ENCODE results near the gene SYMPK.
A peak's percentile ranks its signal among the peaks of the same experiment; 100 is the strongest.
"Not testable (repeated sequence)": the region's sequence is repeated elsewhere in the genome, so short reads cannot be mapped to it uniquely, and the experiment has no call there.

SYMPK gene

GRCh38 chr19:45862564-45863334, at the start of gene SYMPK:
SYMPK (minus strand) TSS chr19:45863147; CDS start chr19:45854495, 8,652 bp downstream.
- peak; percentile 91 for DNase-seq (ENCODE audit: low read depth, low spot score)
- peak within 1 kb of the TSS; percentile 78 for H3K27ac ChIP-seq

- no peak overlapping the region for H3K27ac ChIP-seq
- no peak for DNase-seq (ENCODE audit: low read depth, low spot score)
These were observed 48.3 kb upstream of the SYMPK start for GRCh38 chr19:45911291-45911690.

GRCh38 chr19:45908956-45909355, 46.0 kb upstream of the SYMPK start:
- no peak overlapping the region for H3K27ac ChIP-seq
- DNase-seq (ENCODE audit: low read depth, low spot score) = no peak

GRCh38 chr19:45906221-45906620, 43.3 kb upstream of the SYMPK start:
- H3K27ac ChIP-seq = no peak overlapping the region
- peak; percentile 49 for DNase-seq (ENCODE audit: low read depth, low spot score)

GRCh38 chr19:45905011-45905410, 42.1 kb upstream of the SYMPK start:
- DNase-seq (ENCODE audit: low read depth, low spot score) = no peak
- no peak overlapping the region for H3K27ac ChIP-seq

GRCh38 chr19:45902651-45903625, 40.0 kb upstream of the SYMPK start:
- peak; percentile 64 for DNase-seq (ENCODE audit: low read depth, low spot score)
- H3K27ac ChIP-seq = peak overlapping the region; percentile 28

GRCh38 chr19:45901912-45902650, 39.1 kb upstream of the SYMPK start, which contains the start of gene MYPOP:
MYPOP (minus strand) TSS chr19:45902613; CDS start chr19:45901773, 840 bp downstream.
- peak within 1 kb of the TSS; percentile 28 for H3K27ac ChIP-seq
- no peak for DNase-seq (ENCODE audit: low read depth, low spot score)

GRCh38 chr19:45901432-45901911, 38.5 kb upstream of the SYMPK start:
- DNase-seq (ENCODE audit: low read depth, low spot score) = no peak
- no peak overlapping the region for H3K27ac ChIP-seq

- no peak overlapping the region for H3K27ac ChIP-seq
These were observed 37.9 kb upstream of the SYMPK start for GRCh38 chr19:45900738-45901431.

GRCh38 chr19:45899919-45900589, 37.1 kb upstream of the SYMPK start:
- no peak for DNase-seq (ENCODE audit: low read depth, low spot score)
- H3K27ac ChIP-seq = no peak overlapping the region

More at GRCh38 chr19:45900738-45901431, 37.9 kb upstream of the SYMPK start:
- no peak for DNase-seq (ENCODE audit: low read depth, low spot score)

- DNase-seq (ENCODE audit: low read depth, low spot score) = no peak
- H3K27ac ChIP-seq = no peak overlapping the region
These were observed 36.3 kb upstream of the SYMPK start for GRCh38 chr19:45899253-45899652.

- no peak for DNase-seq (ENCODE audit: low read depth, low spot score)
- no peak overlapping the region for H3K27ac ChIP-seq
These were observed 34.4 kb upstream of the SYMPK start for GRCh38 chr19:45897261-45897812.

GRCh38 chr19:45895983-45896599, 33.1 kb upstream of the SYMPK start:
- DNase-seq (ENCODE audit: low read depth, low spot score); H3K27ac ChIP-seq: not testable (repeated sequence)

- H3K27ac ChIP-seq = no peak overlapping the region
- no peak for DNase-seq (ENCODE audit: low read depth, low spot score)
These were observed 32.6 kb upstream of the SYMPK start for GRCh38 chr19:45895519-45895972.

GRCh38 chr19:45890877-45891276, 27.9 kb upstream of the SYMPK start:
- no peak for DNase-seq (ENCODE audit: low read depth, low spot score)
- H3K27ac ChIP-seq = no peak overlapping the region

GRCh38 chr19:45889210-45889885, 26.4 kb upstream of the SYMPK start:
- no peak for DNase-seq (ENCODE audit: low read depth, low spot score)
- H3K27ac ChIP-seq = no peak overlapping the region

- H3K27ac ChIP-seq = peak overlapping the region; percentile 83
- no peak for DNase-seq (ENCODE audit: low read depth, low spot score)
These were observed 24.3 kb upstream of the SYMPK start for GRCh38 chr19:45887200-45887710.
